Hematopoietic multipotent progenitor cell treated with erythropoietin and hydrocortisone succinate and interleukin-3 and kit ligand, for 15 days (in vitro differentiated cells): ENCODE data around the gene ENO3.
A peak's percentile ranks its signal among the peaks of the same experiment; 100 is the strongest.

Experiments
- DNase-seq: peaks from one replicate; pipeline ENCODE4 v3.0.0-alpha.2; 2015; ENCODE audit warnings: low spot score

Gene ENO3

GRCh38 chr17:4950075-4950745 is 709 bp upstream of the ENO3 start:
- DNase-seq, result peak; percentile 52

- no peak for DNase-seq
These were observed 567 bp downstream of the ENO3 start for GRCh38 chr17:4951486-4951885.

GRCh38 chr17:4953451-4953961 is 2.6 kb downstream of the ENO3 start:
- no peak for DNase-seq

- no peak for DNase-seq
These were observed 4.2 kb downstream of the ENO3 start for GRCh38 chr17:4955091-4955490.

GRCh38 chr17:4956493-4957061 is 5.7 kb downstream of the ENO3 start:
- peak; percentile 69 for DNase-seq

- no peak for DNase-seq
These were observed 7.2 kb downstream of the ENO3 start for GRCh38 chr17:4958102-4958501.

GRCh38 chr17:4959261-4959965 is 8.5 kb downstream of the ENO3 start:
- DNase-seq, result no peak

GRCh38 chr17:4960279-4960922 is 9.5 kb downstream of the ENO3 start:
- DNase-seq, result no peak

GRCh38 chr17:4965311-4965986 is 14.5 kb downstream of the ENO3 start:
- no peak for DNase-seq

GRCh38 chr17:4966844-4967538 is 16.1 kb downstream of the ENO3 start:
- peak; percentile 97 for DNase-seq

GRCh38 chr17:4967539-4968485 is 16.9 kb downstream of the ENO3 start, which contains the start of gene SPAG7:
Gene SPAG7, minus strand, starts transcription at chr17:4967817. Its CDS starts 13 bp downstream, at chr17:4967804.
- DNase-seq, result peak; percentile 97

GRCh38 chr17:4968486-4969046 is 17.6 kb downstream of the ENO3 start:
- DNase-seq, result no peak

- no peak for DNase-seq
These were observed 18.2 kb downstream of the ENO3 start for GRCh38 chr17:4969047-4969550.

- no peak for DNase-seq
These were observed 18.7 kb downstream of the ENO3 start for GRCh38 chr17:4969551-4970173.

- DNase-seq, result no peak
These were observed 19.4 kb downstream of the ENO3 start for GRCh38 chr17:4970273-4970672.

- no peak for DNase-seq
These were observed 20.9 kb downstream of the ENO3 start for GRCh38 chr17:4971826-4972225.

- no peak for DNase-seq
These were observed 21.4 kb downstream of the ENO3 start for GRCh38 chr17:4972322-4972721.

GRCh38 chr17:4972752-4973151 is 21.8 kb downstream of the ENO3 start:
- no peak for DNase-seq
